Colonic mucosa (tissue), 4 donors: ENCODE results near the gene LDHAL6B. TPM values are rescaled to one million over a fixed set of nuclear protein-coding genes. Genes with fewer than 3 reads are reported as not detected.

Experiments used
- DNase-seq: peaks from one replicate; pipeline ENCODE4 v3.0.0-alpha.2; 2020
- H3K27ac ChIP-seq: fragments of 200-600 bp; one replicate; pipeline ENCODE4 v1.8.0; 2021
- H3K27me3 ChIP-seq: fragments of 200-600 bp; one replicate; pipeline ENCODE4 v1.8.0; 2021
- H3K36me3 ChIP-seq: fragments of 200-600 bp; one replicate; pipeline ENCODE4 v1.8.0; 2021
- H3K4me1 ChIP-seq: fragments of 200-600 bp; one replicate; pipeline ENCODE4 v1.8.0; 2021; ENCODE audit warnings: mild to moderate bottlenecking
- H3K4me3 ChIP-seq: fragments of 200-600 bp; one replicate; pipeline ENCODE4 v1.8.0; 2021
- H3K9ac ChIP-seq, 2 donors: one replicate each; pipeline ENCODE4 v1.7.0; 2013; ENCODE audit warnings: control low read depth in 2 of 2, low read depth in 2 of 2, low read length in 2 of 2
- H3K9me3 ChIP-seq: fragments of 200-600 bp; one replicate; pipeline ENCODE4 v1.8.0; 2021
- CTCF ChIP-seq: fragments of 200-600 bp; IDR thresholded peaks from one replicate; pipeline ENCODE4 v1.8.0; 2022; ENCODE audit warnings: antibody characterized with exemption, mild to moderate bottlenecking
- intact Hi-C: fragments of 100-400 bp; cut with DNase I; formaldehyde crosslinking; loops from one replicate; pipeline ENCODE4 v1.14.1; 2022
- microRNA-seq: library from miRNA; unstranded; fragments of <30 nt; microRNA quantifications from one replicate; pipeline ENCODE4, GENCODE V29; 2019
- total RNA-seq, 2 donors: library from RNA; stranded (reverse); fragmentation: NEBNext Ultra II Directional in 1 of 2; extraction: Animal tissue kit (Norgen Biotek cat#: 25700) in 1 of 2; gene quantifications; one replicate each; pipeline ENCODE4 v1.2.1, GENCODE V29; 2021
- donor health status: healthy.
- donor health status: DM: no; HTN: no; CAD: no.
- donor health status: DM: no; HTN: no; CAD: no.

LDHAL6B gene
- total RNA-seq, 2 donors from 2014 or later: not detected

DNA sequence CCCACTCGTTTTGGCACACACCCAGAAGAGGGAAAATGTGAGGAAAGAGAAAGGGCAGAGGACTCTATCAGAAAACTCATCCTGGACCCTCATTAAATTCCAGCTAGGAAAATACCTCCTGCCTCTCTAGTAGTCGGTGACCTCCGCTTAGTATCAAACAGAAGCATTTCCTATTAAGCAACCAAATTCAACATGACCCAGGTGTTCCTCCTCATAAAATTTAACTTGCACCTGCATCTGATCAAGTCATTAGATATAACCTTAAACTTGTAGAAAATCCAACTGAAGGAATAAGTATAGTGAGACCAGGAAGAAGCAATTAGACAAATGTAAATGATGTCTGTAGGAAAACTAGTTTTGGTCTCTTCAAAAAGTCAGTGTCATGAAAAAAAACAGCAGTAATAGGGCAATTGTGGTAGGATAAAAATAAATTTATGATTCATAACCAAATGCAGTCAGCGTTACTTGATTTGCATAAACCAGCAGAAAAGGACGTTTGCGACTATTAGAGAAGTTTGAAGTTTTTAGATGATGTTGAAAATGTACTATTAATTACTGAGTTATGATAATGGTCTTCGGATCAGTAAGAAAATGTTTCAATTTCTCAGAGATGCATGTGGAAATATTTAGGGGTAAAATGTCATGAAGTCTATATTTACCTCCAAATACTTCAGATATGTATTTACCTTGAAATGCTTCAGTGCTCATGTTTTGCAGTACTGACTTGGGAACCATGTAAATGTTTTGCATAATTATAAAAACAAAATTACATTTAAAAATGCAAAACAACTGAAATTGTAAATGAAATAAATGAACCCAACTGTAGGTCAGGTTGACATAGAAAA lies 44.6 kb downstream of the LDHAL6B start:
- intact Hi-C loops: no loop called here
- H3K36me3 ChIP-seq: no peaks in the 10 kb centered on the region
- H3K27me3 ChIP-seq: no peaks in the 10 kb centered on the region
- H3K27ac ChIP-seq: no peak overlapping the region
- H3K9me3 ChIP-seq: no peaks in the 10 kb centered on the region
- H3K4me1 ChIP-seq: no peaks in the 10 kb centered on the region
- no peak overlapping the region for H3K4me3 ChIP-seq
- peak overlapping the region in 1 of 2 donors; percentile 62 for H3K9ac ChIP-seq
- TF ChIP-seq CTCF: no peak
- DNase-seq: no peak

- Histone ChIP-seq H3K9ac (no peak overlapping the region), H3K27me3 (no peaks in the 10 kb centered on the region), H3K9me3 (no peaks in the 10 kb centered on the region), H3K4me3 (no peak overlapping the region), H3K27ac (no peak overlapping the region), H3K36me3 (no peaks in the 10 kb centered on the region), H3K4me1 (no peaks in the 10 kb centered on the region)
- intact Hi-C loops: no loop called here
- no peak for DNase-seq
- TF ChIP-seq CTCF: no peak
Observed at GRCh38 chr15:59252137-59252536, 45.5 kb downstream of the LDHAL6B start.

DNA sequence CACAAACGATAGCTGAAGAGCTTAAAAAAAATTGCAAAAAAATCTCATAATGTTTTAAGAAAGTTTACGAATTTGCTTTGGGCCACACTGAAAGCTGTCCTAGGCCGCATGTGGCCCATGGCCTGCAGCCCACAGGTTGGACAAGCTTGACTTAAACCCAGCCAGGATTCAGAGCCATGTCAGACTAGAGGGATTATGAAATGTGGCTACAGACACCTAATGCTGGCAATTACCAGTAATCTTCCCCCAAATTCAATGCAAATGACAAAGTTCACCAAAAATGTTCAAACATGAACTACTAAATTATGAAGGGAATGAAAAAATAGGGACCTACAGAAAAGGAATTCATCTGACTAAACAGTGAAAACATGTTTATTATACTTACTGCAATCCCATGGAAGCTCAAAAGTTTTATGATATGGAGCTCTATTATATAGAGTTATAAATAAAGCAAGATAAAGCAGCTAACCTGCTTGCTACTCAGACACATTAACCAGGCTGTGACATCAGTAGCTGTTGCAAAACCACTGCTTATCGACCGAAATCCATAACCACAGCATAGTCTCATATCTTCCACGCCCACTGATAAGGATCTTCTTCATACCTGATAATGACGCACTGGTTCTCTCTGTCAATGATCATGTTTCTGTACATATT lies 49.2 kb downstream of the LDHAL6B start:
- DNase-seq: peak; percentile 80
- H3K4me3 ChIP-seq: no peak overlapping the region
- no peaks in the 10 kb centered on the region for H3K4me1 ChIP-seq
- no peaks in the 10 kb centered on the region for H3K36me3 ChIP-seq
- intact Hi-C loops: no loop called here
- peak overlapping the region in 1 of 2 donors; percentile 52 for H3K9ac ChIP-seq
- no peaks in the 10 kb centered on the region for H3K9me3 ChIP-seq
- H3K27me3 ChIP-seq: no peaks in the 10 kb centered on the region
- peak overlapping the region; percentile 84 for H3K27ac ChIP-seq
- no peak for TF ChIP-seq CTCF

- H3K9ac ChIP-seq: no peak overlapping the region
- peak overlapping the region; percentile 84 for H3K27ac ChIP-seq
- no peak for TF ChIP-seq CTCF
- no peaks in the 10 kb centered on the region for H3K36me3 ChIP-seq
- DNase-seq: peak; percentile 58
- intact Hi-C loops: no loop called here
- H3K4me3 ChIP-seq: no peak overlapping the region
- H3K4me1 ChIP-seq: no peaks in the 10 kb centered on the region
- no peaks in the 10 kb centered on the region for H3K27me3 ChIP-seq
- no peaks in the 10 kb centered on the region for H3K9me3 ChIP-seq
Observed at GRCh38 chr15:59256482-59256881, 49.8 kb downstream of the LDHAL6B start.

DNA sequence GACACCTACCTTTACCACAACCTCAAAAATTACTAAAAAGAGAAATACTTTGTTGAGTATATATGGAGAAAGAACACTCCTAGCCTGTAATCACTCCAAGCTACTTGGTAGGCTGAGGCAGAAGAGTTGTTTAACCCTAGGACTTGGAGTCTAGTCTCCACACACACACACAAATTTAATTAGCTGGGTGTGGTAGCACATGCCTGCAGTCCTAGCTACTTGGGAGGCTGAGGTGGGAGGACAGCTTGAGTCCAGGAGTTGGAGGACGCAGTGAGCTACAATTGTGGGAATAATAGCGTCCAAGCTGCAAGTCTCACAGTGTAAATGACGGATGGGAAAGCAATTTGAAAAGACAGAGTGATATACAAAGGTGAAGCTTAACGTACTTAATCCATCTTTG lies 50.5 kb downstream of the LDHAL6B start:
- Histone ChIP-seq H3K9ac (no peak overlapping the region), H3K36me3 (no peaks in the 10 kb centered on the region), H3K9me3 (no peaks in the 10 kb centered on the region), H3K4me1 (no peaks in the 10 kb centered on the region), H3K27me3 (no peaks in the 10 kb centered on the region), H3K4me3 (no peak overlapping the region), H3K27ac (peak overlapping the region; percentile 84)
- no peak for DNase-seq
- TF ChIP-seq CTCF: no peak
- intact Hi-C loops: no loop called here

Small RNA genes within 50 kb of the gene (microRNA-seq; reads per million reads assigned to microRNA genes)
- 8.3 reads per million, percentile 12 among the genes with 10 or more reads in this experiment for gene MIR2116

Other genes starting within 250 kb of the LDHAL6B start
- gene RNF111, start 219.2 kb upstream of the LDHAL6B start, total RNA-seq: 10 to 100 TPM; 21.8 to 31.4 TPM
- 10 to 100 TPM; 22.7 to 64.0 TPM for gene CCNB2, start 101.7 kb upstream of the LDHAL6B start, total RNA-seq
- gene MYO1E, start 166.0 kb downstream of the LDHAL6B start, total RNA-seq: 100 to 1,000 TPM; 252 to 329 TPM
- 10 to 100 TPM in 1 of 2 donors, 1 to 10 TPM in 1; 6.4 to 18.8 TPM for gene FAM81A, start 231.3 kb downstream of the LDHAL6B start, total RNA-seq